ENCODE measurements around the gene TLE6.
"Not testable (repeated sequence)": the region's sequence is repeated elsewhere in the genome, so short reads cannot be mapped to it uniquely, and the experiment has no call there.

The TLE6 gene

DNA sequence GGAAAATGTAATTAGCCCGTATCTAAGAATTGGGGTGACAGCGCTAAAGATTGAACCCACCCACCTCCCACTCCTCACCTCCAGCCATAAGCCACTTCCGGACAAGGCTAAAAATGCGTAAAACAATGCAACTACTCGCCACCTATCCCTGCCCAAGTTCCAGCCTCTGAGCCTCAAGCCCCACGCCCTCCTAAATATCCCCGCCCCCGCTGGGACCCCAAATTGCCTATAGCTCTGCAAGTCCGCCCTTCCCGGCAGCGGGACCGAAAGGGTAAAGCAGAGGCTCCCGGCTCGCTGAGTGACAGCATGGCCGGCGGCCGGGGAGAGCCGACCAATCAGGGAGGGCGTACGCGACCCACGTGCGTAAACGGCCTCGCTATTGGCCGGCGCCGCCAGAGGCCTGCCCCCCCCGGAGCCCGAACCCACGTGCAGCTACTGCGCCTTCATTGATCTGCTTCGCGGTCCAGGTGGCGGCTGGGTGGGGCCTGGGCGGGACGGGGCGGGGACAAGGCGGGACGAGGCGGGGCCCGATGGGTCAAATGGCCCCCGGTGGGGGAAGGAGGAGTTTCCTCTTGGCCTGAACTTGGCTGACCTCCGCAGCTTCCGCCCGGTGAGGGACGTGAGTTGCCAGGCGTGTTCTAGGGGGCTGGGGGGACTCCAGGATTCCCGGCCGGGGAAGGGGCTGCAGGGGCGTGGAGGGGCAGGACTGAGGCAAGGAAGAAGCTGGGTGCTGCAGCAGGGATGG lies at the start of gene TLE6:
Gene TLE6 (plus strand): TSS at position 564 of the 745 bp plus-strand sequence. CDS start 670 bp downstream, outside the sequence.
- DNase-seq: peak; percentile 91

DNA sequence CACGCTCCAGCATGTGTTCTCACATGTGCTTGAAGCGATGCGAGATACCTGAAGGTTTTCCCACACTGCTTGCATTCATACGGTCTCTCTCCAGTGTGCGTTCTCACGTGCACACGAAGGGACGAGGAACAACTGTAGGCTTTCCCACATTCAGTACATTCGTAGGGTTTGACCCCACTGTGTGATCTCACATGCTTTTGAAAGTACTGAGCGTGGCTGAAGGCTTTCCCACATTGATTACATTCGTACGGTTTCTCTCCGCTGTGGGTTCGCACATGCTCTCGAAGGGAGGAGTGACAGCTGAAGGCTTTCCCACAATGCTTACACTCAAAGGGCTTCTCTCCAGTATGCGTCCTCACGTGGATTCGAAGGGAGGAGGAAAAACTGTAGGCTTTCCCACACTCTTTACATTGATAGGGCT lies 43.9 kb upstream of the TLE6 start:
- DNase-seq: no peak

DNA sequence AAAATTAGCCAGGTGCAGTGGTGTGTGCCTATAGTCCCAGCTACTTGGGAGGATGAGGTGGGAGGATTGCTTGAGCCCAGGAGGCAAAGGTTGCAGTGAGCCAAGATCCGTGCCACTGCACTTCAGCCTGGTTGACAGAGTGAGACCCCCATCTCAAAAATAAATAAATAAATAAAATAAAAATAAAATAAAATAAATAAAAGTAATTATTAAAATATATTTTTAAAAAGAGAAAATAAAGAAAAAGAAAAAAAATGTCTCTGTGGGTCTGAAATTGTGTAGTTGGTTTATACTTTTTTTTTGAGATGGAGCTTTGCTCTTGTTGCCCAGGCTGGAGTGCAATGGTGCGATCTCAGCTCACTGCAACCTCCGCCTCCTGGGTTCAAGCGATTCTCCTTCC lies 41.5 kb upstream of the TLE6 start:
- DNase-seq: not testable (repeated sequence)

DNA sequence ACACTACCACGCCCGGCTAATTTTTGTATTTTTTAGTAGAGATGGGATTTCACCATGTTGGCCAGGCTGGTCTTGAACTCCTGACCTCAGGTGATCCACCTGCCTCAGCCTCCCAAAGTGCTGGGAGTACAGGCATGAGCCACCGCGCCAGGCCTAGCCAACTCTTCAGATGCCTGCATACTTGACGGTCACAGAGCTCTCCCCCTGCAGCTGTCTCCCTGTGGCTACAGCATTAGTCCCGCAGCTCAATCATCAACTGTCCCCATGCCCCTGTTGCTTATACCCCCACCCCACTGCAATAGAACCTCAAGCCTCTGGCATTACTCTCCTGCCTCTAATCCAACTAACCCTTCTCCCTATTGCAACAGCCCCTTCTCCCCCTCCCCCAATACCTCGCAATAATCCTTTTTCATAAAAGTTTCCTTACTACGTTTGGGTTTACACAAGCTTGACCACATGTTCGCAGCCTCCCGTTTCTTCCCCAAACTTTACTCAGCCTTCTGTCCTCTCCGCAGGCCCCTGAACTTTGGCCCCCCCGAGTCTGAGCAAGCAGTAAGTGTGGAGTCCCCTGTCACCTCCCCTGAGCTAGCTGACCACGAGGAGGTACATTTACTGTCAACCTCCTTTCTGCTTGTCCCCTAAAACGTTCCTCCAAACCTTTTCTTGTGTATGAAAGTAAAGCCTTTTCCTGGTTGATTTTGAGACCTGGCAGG lies 34.3 kb upstream of the TLE6 start:
- DNase-seq: no peak

DNA sequence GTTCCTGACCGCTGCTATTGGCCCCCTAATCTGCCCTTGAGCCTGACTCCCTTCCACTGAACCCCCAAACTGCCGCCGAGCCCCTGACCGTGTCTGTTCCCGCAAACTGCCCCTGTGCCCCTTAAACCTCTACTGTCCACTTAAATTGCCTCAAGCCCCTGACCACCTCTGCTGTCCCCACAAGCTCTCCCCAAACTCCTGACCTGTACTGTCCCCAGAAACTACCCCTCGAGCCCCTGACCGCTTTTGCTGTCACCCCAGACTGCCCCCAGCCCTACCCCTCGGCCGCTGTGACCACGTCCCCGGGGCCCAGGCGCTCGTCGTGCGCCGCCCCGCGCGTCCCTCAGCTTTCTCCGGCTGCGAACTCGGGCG lies 33.0 kb upstream of the TLE6 start:
- no peak for DNase-seq

DNA sequence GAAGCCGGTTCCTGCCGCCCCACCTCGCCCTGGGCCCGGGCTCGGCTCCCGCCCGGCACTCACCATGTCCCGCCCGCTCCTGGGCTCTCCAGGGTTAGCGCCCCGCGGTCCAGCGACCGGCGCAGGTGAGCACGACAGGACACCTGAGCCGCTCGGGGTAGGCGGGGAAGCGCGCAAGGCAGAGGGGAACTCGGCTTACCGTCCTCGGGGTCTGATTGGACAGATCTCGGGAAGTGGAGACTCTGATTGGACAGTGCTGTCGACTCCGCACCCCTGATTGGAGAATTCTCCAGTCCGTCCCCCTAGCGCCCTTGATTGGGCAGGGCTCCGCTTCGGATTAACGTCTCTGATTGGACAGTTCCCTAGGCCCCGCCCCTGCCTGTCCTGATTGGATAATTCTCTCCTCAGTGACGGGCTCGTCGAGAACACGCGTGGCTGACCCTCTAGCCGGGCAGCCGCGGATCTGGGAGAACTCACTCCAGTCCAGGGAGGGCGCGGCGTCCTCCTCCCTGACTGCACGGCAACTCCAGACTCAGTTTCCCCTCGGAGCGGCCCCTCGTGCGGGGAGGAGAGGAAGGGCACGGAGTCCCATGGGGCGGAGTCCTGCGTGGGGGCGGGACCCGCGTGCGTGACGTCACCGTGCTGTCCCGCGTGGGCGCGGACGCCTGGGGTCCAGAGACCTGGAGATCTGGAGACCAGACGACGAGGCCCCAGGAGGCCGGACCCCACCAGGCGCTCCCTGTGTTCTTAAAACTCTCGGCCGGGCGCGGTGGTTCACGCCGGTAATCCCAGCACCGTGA lies 32.4 kb upstream of the TLE6 start, which contains the start of gene ZNF77:
Gene ZNF77 (minus strand): TSS at position 197 of the 800 bp plus-strand sequence. CDS start 131 bp downstream, at position 66.
- DNase-seq: peak; percentile 99

DNA sequence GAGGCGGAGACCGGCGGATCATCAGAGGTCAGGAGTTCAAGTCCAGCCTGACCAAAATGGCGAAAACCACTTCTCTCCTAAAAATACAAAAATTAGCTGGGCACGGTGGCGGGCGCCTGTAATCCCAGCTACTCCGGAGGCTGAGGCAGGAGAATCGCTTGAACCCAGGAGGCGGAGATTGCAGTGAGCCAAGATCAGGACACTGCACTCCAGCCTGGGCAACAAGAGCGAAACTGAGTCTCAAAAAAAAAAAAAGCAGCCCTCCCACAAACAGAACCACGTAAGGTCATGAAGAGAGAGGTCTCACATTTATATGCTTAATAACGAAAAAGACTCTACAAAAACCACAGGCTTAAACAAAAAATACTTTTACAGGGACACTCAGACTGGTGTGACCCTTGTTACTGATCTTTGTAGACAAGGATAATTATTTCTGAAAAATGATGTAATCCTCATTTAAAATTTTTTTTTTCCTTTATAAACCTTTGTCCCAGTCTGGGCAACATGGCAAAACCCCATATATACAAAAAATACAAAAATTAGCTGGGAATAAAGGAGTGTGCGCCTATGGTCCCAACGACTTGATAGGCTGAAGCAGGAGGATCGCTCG lies 31.7 kb upstream of the TLE6 start:
- DNase-seq: no peak

DNA sequence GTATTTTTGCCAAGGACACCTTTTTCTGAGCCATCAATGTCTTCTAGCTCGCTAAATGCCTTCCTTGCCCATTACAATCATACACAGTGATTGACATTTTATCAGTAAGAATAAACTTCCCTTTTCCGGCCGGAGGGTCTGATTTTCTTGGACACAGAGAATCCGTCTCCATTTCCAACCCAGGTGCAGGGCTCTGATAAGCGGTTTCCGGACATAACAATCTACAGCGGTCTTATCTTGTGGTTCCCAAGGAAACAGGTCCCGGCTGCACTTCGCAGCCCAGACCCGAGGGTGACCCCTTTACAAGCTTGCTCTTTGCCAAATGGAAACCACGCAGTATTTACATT lies 27.5 kb upstream of the TLE6 start:
- no peak for DNase-seq

DNA sequence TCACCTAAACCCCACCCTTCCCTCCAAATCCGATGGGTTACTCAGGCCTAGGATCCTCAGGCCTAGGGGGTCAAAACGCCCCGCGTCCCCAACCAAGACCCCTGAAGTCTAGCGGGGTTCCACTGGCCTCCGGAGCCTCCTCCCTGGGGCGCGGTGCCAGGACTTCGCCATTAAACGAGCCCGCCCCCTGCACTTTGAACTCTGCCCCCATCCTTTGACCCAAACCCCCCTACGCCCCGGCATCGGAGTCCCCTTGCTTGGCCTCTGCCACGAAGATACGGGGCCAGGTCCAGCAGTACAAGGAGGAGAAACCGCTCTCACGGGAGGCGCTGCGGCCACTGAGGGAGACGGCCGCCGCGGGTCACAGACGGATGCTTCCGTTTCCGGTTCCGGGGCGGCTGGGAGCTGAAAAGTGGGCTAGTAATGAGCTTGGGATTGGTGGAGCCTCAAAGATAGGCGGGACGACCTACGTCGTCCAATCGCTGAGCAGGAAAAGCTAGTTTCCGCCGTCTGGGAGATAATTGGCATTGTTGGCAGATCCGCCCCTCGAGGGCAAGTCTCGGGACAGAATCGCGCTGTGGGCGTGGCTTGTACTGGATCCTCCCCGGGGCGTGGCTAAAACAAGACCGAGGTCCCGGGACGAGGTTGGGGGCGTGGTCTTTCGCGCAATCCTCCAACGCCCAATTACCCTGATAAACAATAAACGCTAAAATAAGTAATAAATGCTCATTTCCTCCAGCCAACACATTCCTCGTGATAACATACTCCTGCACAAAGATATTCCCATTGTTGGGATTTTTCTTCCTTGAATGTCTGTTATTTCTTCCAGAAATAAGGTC lies 26.9 kb upstream of the TLE6 start:
- DNase-seq: peak; percentile 100

DNA sequence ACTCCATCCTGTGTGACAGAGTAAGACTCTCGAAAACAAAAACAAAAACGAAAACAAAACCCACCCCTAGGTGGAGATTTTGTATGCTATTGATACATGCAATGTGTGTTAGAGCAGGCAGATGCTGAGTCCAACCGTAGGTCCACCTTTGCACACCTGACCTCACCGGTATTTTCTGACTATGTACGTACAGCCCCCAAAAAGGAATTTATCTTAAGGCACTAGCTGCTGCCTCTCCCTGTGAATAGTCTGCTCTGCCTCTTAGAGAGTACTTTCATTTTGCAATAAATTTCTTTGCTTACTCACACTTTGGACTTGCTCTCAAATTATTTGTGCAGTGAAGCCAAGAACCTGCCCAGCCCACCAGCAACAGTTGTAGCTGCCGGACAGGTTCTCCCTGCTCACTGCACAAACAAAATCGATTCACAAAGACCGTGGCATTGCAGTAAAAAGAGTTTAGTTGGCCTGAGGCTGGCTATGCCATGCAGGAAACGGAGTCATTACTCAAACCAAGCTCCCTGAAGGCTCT lies 24.3 kb upstream of the TLE6 start:
- no peak for DNase-seq

DNA sequence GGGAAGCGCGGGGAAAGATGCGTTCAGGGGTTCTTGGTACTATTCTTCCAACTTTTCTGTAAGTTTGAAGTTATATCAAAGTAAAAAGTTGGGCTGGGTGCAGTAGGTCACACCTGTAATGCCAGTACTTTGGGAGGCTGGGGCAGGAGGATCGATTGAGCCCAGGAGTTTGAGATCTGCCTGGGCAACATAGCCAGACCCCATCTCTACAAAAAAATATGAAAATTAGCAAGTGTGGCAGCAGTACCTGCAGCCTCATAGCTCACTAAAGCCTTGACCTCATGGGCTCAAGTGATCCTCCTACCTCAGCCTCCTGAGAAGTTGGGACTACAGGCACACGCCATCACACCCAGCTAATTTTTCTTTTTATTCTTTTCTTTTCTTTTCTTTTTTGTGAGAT lies 20.2 kb upstream of the TLE6 start:
- no peak for DNase-seq

DNA sequence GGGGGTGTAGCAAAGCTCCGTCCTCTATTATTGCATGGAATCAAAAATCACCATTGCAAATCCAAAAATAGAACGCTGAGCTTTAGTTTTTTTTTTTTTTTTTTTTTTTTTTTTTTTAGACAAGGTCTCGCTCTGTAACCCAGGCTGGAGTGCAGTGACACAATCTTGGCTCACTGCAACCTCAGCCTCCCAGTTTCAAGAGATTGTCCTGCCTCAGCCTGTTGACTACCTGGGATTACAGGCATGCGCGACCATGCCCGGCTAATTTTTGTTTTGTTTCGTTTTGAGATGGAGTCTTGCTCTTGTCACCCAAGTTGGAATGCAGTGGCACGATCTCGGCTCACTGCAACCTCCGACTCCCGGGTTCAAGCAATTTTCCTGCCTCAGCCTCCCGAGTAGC lies 17.2 kb upstream of the TLE6 start:
- no peak for DNase-seq

DNA sequence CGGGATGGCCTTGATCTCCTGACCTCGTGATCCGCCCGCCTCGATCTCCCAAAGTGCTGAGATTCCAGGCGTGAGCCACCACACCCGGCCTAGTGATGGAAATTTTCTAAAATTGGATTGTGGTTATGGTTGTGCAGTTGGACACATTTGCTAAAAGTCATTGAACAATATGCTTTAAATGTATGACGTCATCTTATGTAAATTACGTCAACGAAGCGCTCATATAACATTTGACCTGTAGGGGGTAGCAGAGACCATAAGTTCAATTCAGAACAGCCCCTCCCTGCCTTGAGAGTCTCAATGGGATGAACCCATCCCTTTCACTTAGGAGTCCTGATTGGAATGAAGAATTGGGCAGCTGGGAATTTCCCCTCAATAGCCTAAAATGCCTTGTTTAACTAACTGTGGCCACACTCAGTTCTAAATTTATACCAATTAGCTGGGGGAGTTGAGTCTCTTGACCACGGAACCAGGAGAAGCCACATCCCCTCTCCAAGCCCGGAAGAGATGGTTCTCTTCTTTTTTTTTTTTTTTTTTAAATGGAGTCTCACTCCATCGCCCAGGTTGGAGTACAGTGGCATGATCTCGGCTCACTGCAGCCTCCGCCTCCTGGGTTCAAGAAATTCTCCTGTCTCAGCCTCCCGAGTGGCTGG lies 15.2 kb upstream of the TLE6 start:
- DNase-seq: peak; percentile 58

DNA sequence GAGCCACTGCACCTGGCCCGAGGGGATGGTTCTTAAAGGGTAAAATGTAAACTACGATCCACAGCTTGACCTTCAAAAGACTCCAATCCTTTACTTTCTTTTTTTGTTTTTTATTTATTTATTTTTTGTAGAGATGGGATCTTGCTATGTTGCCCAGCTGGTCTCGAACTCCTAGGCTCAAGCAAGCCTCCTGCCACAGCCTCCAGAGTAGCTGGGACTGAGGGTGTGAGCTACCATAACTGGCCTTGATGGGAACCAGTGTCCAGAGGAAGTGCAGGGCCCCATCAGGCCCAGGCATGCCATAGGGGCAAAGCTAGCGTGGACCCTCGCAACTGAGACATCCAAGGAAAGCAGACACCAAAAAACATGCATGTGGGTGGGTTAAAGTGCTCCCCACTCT lies 14.2 kb upstream of the TLE6 start:
- no peak for DNase-seq

DNA sequence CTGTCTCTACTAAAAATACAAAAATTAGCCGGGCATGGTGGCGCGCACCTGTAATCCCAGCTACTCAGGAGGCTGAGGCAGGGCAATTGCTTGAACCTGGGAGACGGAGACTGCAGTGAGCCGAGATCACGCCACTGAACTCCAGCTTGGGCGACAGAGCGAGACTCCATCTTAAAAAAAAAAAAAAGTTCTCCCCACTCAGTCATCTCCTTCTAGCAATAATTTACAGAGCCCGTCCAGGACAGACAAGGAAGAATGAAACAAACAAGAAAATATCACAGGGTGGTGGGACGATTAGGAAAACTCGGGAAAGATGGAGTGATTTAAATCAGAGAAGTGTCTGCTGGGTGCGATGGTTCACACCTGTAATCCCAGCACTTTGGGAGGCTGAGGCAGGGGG lies 13.7 kb upstream of the TLE6 start:
- DNase-seq: not testable (repeated sequence)

DNA sequence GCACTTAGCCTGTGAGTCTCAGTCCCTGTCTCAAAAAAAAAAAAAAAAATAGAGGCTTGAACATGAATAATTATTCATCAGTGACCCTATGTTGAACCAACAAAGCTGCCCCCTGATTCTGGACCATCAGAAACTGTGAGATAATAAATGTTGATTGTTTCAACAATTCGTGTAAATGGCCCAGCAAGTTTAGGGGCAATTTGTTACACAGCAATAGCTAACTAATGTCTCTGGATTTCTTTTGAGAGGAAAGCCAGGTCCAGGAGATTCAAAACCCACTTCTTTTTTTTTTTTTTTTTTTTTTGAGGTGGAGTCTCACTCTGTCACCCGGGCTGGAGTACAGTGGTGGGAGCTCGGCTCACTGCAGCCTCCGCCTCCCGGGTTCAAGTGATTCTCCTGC lies 12.5 kb upstream of the TLE6 start:
- no peak for DNase-seq

DNA sequence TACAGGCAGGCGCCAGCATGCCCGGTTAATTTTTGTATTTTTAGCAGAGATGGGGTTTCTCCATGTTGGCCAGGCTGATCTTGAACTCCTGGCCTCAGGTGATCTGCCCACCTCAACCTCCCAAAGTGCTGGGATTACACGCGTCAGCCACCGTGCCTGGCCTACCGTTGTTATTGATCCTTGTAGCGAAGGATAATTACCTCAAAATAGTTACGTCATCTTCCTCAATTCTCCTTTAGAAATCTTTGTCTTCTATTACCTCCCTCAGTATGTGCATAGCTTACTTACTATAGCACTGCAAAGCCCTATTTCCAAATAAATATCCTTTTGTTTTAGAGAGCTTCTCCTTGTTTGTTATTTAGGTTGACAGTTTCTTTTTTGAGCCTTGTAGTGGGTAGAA lies 9.4 kb upstream of the TLE6 start:
- no peak for DNase-seq

DNA sequence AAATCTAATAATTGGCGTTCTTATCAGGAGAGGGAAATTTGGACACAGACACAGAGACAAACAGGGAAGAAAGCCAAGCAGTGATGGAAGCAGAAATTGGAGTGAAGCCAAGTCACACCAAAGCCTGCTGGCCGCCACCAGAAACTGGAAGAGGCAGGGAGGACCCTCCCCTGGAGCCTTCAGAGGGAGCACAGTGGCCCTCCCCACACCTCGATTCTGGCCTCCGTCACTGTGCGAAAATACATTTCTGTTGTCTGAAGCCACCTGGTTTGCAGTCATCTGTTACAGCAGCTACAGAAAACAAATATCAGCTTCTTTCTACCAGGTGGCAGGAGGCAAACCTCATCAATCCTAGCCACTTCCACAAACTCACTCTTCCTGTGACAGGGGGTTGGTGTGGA lies 8.3 kb upstream of the TLE6 start:
- no peak for DNase-seq

DNA sequence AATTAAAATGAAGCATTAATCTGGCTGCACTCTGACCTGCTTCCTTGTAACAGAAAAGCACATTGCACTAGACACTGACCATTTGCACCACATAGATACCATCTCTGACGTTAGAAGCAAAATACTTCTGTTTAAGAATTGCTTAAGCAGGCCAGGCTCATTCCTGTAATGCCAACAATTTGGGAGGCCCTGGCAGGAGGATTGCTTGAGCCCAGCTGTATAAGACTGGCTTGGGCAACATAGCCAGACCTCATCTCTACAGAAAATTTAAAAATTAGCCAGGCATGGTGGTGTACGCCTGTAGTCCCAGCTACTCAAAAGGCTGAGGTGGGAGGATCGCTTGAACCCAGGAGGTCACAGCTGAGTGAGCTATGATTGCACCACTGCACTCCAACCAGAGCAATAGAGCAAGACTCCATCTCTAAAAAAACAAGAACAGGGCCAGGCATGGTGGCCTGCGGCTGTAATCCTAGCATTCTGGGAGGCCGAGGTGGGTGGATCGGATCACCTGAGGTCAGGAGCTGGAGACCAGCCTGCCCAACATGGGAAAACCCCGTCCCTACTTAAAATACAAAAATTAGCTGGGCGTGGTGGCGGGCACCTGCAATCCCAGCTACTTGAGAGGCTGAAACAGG lies 7.0 kb upstream of the TLE6 start:
- no peak for DNase-seq

DNA sequence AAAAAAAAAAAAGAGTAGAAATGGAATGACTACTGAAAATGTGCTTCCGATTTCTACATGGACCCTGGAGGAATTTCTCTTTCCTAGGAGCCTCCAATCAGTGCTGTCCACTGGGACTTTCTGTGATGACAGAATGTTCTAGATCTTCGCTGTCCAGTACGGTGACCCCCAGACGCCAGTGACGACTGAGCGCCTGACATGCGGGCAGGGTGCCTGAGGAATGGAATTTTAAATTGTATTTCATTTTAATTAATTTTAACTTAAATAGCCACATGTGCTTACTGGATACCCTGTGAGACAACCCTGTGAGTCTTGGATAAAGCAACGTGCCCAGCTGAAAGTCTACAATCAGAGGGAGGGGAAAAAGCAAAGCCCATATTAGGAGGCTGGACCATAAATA lies 4.1 kb upstream of the TLE6 start:
- DNase-seq: no peak
